Limb (tissue), 2 donors: ENCODE data around the gene CDK11A.
"Not testable (repeated sequence)": the region's sequence is repeated elsewhere in the genome, so short reads cannot be mapped to it uniquely, and the experiment has no call there.

ENCODE experiments used
- DNase-seq, 2 donors: peaks; one replicate each; pipeline ENCODE4 v3.0.0-alpha.2; 2016; ENCODE audit errors: extremely low spot score in 2 of 2

Gene CDK11A

DNA sequence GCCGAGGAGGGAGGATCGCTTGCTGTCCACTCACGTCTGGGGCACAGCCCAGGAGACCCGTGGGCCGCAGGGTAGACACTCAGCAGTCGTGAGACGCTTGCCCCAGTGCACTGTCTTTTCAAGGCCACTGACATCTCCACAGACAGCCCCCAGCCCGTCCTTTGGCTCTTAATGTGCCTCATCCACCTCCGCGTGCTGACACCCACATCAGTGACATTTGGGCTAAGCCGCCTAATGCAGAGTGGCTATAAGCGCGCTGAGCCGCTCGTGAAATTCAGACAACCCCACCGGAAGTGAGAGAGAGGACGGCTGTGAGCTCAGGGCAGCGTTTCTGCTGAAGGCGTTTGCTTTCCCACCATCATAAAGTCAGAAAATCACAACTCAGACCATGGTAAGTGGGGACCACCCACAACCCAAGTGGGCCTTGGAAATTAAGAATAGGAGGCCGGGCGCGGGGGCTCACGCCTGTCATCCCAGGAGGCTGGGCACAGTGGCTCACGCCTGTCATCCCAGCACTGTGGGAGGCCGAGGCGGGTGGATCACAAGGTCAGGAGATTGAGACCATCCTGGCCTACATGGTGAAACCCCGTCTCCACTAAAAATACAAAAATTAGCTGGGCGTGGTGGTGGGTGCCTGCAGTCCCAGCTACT lies 40.0 kb downstream of the CDK11A start:
- no peak for DNase-seq

DNA sequence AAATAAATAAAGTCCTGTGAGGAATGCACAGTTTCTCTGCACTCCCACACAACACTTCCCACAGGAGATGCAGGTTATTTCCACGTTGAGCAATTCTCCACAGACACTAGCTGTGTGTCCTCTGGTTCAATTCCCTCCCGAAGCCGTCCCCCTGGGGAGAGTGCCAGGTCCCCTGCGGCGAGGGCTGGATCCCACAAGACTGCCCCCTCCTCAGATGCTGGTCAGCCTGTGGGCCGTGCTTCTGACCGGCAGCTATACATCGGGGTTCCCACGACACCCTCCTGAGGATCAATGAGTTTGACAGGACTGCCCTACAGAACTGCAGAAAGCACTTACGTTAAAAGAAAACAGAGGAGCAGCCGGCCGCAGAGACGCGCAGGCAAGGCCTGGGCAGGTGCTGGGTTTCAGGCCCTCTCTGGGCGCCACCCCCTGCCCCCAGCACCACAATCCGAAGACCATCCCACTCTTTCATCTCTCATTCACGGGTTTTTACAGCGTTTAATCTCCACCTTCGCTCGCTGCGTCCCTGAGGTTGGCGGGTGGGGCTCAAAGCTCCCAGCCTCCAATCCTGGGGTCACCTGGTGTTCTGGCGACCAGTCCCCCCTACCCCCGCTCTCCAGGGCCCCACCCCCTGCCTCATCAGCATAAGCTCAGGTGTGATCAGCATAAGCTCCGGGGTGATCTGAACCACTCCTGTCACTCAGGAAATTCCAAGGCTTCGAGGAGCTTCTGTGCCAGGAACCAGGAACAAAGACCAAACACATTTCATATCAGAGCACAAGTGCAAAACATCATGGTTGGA lies 40.9 kb downstream of the CDK11A start:
- no peak for DNase-seq

DNA sequence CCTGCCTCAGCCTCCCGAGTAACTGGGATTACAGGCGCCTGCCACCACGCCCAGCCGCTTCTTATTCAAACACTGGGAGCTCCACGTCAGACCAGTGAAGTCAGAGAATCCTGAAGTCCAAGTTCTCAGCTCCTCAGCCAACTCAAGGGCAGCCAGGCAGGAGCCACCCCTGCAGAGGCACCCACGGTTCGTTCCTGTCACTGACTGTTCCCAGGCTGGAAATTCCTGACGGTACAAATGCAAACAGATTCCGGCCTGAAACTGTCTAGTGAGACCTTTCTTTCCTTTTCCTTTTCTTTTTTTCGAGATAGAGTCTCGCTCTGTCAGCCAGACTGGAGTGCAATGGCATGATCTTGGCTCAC lies 43.3 kb downstream of the CDK11A start:
- no peak for DNase-seq

- no peak for DNase-seq
Observed at GRCh38 chr1:1680031-1680911, 43.9 kb downstream of the CDK11A start.

DNA sequence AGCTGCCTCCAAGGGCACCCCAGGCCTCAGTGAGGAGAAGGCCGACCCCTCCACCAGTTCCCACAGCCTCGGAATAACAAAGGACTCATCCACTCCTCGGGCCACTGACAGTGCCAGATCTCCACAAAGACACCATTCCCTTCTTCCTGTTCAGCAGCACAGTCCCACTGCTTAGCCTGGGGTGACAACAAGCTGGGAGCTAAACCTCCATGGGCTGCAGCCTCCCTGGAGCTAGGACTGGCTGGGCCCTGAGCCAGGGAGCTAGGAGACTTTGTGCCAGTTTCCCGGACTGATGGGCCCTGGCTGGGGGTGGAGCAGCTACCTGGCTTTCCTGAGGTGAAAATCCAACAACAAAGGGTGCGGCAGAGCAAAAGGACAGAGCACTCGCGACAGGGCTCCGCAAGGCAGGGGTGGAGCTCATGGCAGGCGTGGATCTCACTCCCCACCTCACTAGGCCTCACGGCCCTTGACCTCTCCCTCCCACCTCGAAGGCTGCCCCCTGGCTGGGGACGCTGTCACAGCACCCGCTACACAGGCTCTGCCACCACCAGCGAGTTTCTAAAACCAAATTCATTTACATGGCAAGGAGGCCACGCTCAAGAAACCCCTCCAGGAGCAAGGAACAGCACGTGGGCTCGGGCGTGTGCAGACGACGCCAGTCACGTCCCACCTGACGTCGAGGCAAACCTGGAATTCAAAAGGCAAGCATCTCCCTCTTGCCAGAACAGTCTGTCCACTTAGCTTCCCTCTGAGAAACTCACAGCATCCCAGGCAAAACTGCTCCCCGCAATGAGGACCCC lies 45.4 kb downstream of the CDK11A start:
- DNase-seq, result no peak

DNA sequence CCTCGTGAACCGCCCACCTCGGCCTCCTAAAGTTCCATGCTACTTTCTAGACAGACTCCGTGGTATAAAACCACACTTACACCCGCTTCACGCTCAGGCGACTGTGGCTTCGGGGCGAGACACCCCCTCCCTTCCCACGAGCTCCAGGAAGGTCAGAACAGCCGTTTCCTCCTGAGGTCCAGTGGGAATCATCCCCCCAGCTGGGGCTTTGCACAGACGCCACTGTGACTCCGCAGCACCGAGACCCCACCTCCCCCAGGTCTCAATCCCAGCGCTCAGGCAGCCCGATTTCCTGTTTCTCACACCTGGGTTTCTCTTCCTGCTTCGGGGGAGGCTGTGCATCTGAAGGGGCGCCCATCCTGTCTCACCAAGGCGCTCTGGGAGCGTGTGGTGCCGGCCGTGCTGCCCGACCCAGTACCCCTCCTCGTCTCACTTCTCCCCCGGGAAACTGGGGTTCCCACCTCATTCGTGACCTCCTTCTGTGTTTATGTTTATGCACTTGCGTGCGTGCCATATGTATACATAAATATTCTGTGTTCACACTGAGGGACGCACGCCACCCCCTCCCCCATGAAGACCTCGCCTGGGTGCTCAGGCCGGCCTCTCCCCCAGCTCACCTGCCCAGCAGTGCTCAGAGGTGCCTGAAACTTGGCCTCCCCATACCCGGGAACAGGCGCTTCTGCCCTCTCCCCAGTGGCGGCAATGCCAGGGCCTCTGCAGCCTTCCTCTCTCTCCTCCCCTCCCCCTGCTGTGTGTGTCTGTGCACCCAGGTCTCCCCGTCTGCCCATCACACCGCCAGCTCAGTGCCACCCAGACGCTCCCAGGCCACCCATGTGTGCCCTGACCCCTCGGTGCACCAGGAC lies 46.2 kb downstream of the CDK11A start:
- no peak for DNase-seq

GRCh38 chr1:1676087-1676486 lies 48.1 kb downstream of the CDK11A start:
- DNase-seq, result not testable (repeated sequence)

GRCh38 chr1:1675218-1675617 lies 48.9 kb downstream of the CDK11A start:
- DNase-seq, result not testable (repeated sequence)

DNA sequence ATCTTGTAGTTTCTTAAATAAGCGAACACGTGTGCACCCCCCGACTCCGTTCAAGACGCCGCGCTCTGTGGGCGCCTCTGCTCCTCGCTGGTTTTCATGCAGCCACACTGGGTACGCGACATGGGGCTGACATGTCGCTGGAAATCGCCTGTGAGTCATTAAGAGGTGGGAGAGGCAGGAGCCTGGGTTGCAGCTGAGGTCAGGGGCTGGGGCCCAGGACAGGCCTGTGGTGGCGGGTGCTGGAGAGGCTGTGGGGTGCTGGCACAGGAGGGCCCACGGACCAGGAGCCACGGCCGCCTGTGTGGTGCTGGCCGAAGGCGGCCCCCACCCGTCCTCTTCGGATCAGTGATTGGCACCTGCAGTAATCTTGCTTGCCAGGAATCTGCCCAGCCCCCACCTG lies 49.4 kb downstream of the CDK11A start:
- DNase-seq, result not testable (repeated sequence)

DNA sequence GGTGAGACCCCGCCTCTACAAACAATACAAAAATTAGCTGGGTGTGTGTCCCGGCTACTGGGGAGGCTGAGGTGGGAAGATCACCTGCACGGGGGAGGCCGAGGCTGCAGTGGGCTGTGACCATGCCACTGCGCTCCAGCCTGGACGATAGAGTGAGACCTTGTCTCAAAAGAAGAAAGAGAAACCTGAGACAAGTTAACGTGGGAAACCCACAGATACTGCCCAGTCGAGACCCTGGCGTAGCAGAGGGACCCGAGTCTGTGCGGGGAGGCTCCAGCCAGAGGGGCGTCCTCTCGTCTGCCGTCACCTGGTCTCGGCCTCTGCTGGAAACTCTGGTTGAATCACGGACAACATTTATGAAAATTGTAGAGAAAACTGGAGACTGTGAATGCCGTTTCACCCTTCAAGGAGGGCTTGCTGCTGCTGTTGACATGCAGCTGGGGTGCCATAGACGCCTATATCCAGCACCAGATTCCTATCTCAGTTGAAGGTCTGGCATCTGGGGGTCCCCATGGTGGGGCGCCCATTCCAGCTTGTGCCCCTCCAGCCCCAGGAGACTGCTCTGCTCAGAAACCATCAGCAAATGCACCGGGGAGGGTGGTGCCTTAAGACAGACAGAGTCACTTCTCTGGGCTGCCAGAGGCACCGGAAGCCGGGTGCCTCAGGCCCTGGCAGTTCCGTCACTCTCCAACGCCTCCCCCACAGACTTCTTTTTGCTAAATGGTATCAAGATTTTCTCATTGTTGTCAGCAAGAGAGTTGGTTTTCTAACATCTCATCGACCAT lies 51.8 kb downstream of the CDK11A start:
- DNase-seq, result no peak

DNA sequence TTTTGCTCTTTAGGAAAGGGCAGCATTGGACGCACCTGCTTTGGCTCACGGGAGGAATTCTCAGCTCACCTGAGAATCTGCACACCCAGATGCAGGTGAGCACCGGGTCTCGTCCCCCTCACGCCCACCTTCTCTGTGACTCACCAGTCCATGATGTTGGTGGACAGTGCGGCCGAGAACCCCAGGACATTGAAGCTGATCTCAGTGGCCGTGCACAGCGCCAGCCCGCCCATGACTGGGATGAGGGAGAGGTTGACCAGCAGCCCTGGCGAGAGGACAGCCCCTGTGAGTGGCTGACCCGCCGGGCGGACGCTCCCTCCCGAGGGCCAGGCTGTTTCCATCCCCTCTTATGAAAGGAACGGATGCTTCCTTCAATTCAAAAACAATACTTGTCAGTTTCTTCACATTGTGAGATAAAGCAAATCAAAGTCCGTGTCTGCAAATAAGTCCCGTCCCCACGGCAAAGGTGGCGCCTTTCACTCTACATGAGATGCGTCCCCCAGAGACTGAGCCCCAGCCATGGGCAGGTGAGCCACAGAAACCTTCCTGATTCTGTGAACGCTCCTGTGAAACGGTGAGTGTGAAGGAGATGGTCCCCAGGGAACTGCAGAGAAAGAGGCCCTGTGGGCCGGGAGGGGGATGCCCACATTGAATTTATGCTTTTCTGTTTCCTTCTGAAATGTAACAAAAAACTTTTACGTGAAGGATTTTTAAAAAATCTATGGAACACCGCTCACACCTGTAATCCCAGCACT lies 52.6 kb downstream of the CDK11A start:
- no peak for DNase-seq

GRCh38 chr1:1670866-1671265 lies 53.3 kb downstream of the CDK11A start:
- DNase-seq, result no peak

GRCh38 chr1:1669468-1670440 lies 54.4 kb downstream of the CDK11A start:
- DNase-seq, result no peak

- DNase-seq, result no peak
Observed at GRCh38 chr1:1666526-1666925, 57.6 kb downstream of the CDK11A start.

DNA sequence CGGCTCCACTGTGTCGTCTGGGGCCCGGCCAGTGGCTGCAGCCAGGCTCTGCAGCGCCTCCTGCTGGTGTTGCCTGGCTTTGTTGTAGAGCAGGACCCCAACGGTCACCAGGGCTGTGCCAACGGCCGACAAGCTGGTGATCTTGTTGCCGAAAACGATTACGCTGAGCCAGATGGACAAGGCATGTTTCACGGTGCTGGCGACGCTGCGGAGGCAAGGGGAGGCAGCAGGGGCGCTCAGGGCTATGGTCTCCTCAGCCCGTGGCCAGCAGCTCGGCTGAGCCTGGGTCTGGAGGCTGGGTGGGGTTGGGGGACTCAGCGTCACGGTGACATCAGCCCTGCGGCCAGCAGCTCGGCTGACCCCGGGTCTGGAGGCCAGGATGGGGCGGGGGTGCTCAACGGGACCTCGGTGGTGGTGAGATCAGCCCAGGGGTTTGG lies 58.3 kb downstream of the CDK11A start:
- DNase-seq, result no peak

GRCh38 chr1:1664941-1665814 lies 59.0 kb downstream of the CDK11A start:
- no peak for DNase-seq

DNA sequence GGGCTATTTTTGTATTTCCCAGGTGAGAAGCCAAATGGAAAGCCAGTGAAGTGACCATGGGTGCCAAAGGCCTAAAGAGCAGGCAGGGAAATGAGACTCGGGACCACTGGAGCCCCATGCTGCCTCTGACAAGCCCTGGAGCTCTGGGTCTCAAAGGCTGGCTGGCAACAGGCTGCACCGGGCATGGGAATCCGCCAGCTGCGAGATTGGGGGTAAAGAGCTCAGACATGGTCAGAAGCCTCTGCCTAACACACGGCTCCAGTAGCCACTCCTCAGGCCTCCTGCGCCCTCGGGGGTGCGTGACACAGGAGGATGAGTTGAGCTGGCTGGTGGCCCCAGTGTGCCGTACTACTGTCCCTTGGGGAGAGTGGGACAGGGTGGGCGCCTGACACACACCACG lies 59.8 kb downstream of the CDK11A start:
- DNase-seq, result not testable (repeated sequence)
